ENCODE measurements around the gene ACTL7A. TPM values are rescaled to one million over a fixed set of nuclear protein-coding genes. Genes with fewer than 3 reads are reported as not detected.

The ACTL7A gene
- total and polyA plus RNA-seq, 2 of the 13 experiments (the other 11 are each of a cell fraction or from before 2014, with no cell fraction given): not detected

- TF ChIP-seq BCLAF1 (IDR thresholded peaks at IDR 0.05): no peak
- no peak for TF ChIP-seq TAF15 (IDR thresholded peaks at IDR 0.05; ENCODE audit: low read depth, low read length, poor library complexity, severe bottlenecking)
- no peak for TF ChIP-seq ZSCAN5A (CRISPR knock-in tag; IDR thresholded peaks at IDR 0.05; ENCODE audit: borderline replicate concordance)
- TF ChIP-seq ZBTB7B (CRISPR knock-in tag; IDR thresholded peaks at IDR 0.05): no peak
- no peak for TF ChIP-seq ZNF780A (CRISPR knock-in tag; IDR thresholded peaks at IDR 0.05)
- no peak for TF ChIP-seq ZBTB10 (CRISPR knock-in tag; IDR thresholded peaks at IDR 0.05; ENCODE audit: borderline replicate concordance)
- no peak for TF ChIP-seq ZFAT (CRISPR knock-in tag; conservative IDR thresholded peaks at IDR 0.05)
- TF ChIP-seq STAG1 (CRISPR knock-in tag; IDR thresholded peaks at IDR 0.05): no peak
- TF ChIP-seq MAZ (IDR thresholded peaks at IDR 0.05; ENCODE audit: borderline replicate concordance, low read depth, low read length): no peak
- no peak for TF ChIP-seq MAZ (CRISPR knock-in tag; IDR thresholded peaks at IDR 0.05; ENCODE audit: low read depth)
- no peak for TF ChIP-seq FIP1L1 (IDR thresholded peaks at IDR 0.05; ENCODE audit: borderline replicate concordance, insufficient read depth, low read depth, low read length)
- no peak for TF ChIP-seq ZNF878 (CRISPR knock-in tag; IDR thresholded peaks at IDR 0.05)
- TF ChIP-seq ZFP41 (CRISPR knock-in tag; IDR thresholded peaks at IDR 0.05; ENCODE audit: borderline replicate concordance): no peak
Measured at GRCh38 chr9:108836319-108836718, 25.7 kb upstream of the ACTL7A start (continued).

Measured in HepG2 (cell line).